Endothelial cell of umbilical vein (primary cell): ENCODE measurements around the gene TH. TPM values are rescaled to one million over a fixed set of nuclear protein-coding genes. Genes with fewer than 3 reads are reported as not detected.

ENCODE experiments used
- BruUV-seq: library from RNA; stranded (reverse); fragments of 400-500 nt; replicated peaks from 2 replicates; lab custom pipeline; 2021; lab: Mats Ljungman, UMichigan
- CTCF ChIA-PET: fragments of 300-600, 350-600 bp; sonication (Branson Sonifier 250); formaldehyde crosslinking; loops from one replicate; lab custom pipeline; 2021; ENCODE audit warnings: antibody characterized with exemption, inconsistent platforms; lab: Charles Lee
- POLR2A ChIA-PET: fragments of 300-600, 350-600 bp; sonication (Branson Sonifier 250); formaldehyde crosslinking; loops from one replicate; lab custom pipeline; 2021; ENCODE audit warnings: antibody characterized with exemption, inconsistent platforms; lab: Charles Lee
- DNase-seq: peaks from one replicate; pipeline ENCODE4 v3.0.0-alpha.2; 2011; ENCODE audit warnings: low read depth, low spot score
- FAIRE-seq: peaks from 2 replicates; lab custom pipeline; 2011; peaks lifted over from hg19 to GRCh38; lab: Jason Lieb, UNC
- H2AFZ ChIP-seq: 2 replicates; pipeline ENCODE4 v1.6.0; 2012; ENCODE audit warnings: low read depth, low read length, control low read depth, inconsistent platforms
- H3K27ac ChIP-seq: 2 replicates; pipeline ENCODE4 v1.5.1; 2011; ENCODE audit warnings: low read depth, mild to moderate bottlenecking, control low read depth, low read length, moderate library complexity; ENCODE audit not compliant: insufficient read depth
- H3K27me3 ChIP-seq, 2 experiments: 2 replicates each; pipeline versions ENCODE4 v1.6.0 to v1.6.1; 2011; ENCODE audit warnings: low read length in 2 of 2, mixed read lengths in 1 of 2; ENCODE audit not compliant: control insufficient read depth in 2 of 2, insufficient read depth in 2 of 2
- H3K36me3 ChIP-seq, 2 experiments: 2 replicates in 1 of 2; 3 replicates in 1 of 2; pipeline ENCODE4 v1.5.1; 2011; ENCODE audit warnings: low read length in 2 of 2, mild to moderate bottlenecking in 1 of 2, moderate library complexity in 1 of 2; ENCODE audit not compliant: control insufficient read depth in 2 of 2, insufficient read depth in 2 of 2; ENCODE audit errors: extremely low read depth in 1 of 2
- H3K4me1 ChIP-seq: 3 replicates; pipeline ENCODE4 v1.5.1; 2011; ENCODE audit warnings: mild to moderate bottlenecking, low read length; ENCODE audit not compliant: control insufficient read depth, insufficient read depth; ENCODE audit errors: extremely low read depth
- H3K4me2 ChIP-seq: 2 replicates; pipeline ENCODE4 v1.6.1; 2011; ENCODE audit warnings: low read length, control low read depth, mixed read lengths; ENCODE audit not compliant: insufficient read depth
- H3K4me3 ChIP-seq, 3 experiments: fragments of 200-600 bp in 1 of 3; sonication (generic), shearing (Covaris generic) in 1 of 3; replicated peaks in 1 of 3; 2 replicates each; pipeline ENCODE4 v1.5.1; 2011 to 2016; ENCODE audit warnings: control low read depth in 3 of 3, low read length in 3 of 3, mild to moderate bottlenecking in 2 of 3, inconsistent platforms in 1 of 3, low read depth in 1 of 3, moderate library complexity in 1 of 3; ENCODE audit not compliant: insufficient read depth in 1 of 3
- H3K79me2 ChIP-seq: 2 replicates; pipeline ENCODE4 v1.6.0; 2012; ENCODE audit warnings: low read length, inconsistent platforms; ENCODE audit not compliant: control insufficient read depth, insufficient read depth
- H3K9ac ChIP-seq: replicated peaks from 2 replicates; pipeline ENCODE3; 2011; ENCODE audit warnings: low read length, control low read depth; ENCODE audit not compliant: insufficient read depth; ENCODE audit errors: extremely low read depth
- H3K9me1 ChIP-seq: replicated peaks from 3 replicates; pipeline ENCODE4 v1.6.0; 2011; ENCODE audit warnings: mild to moderate bottlenecking, low read length; ENCODE audit not compliant: control insufficient read depth, insufficient read depth; ENCODE audit errors: extremely low read depth
- H3K9me3 ChIP-seq: replicated peaks from 2 replicates; pipeline ENCODE4 v1.5.1; 2012; ENCODE audit warnings: low read length, inconsistent platforms; ENCODE audit not compliant: control insufficient read depth, insufficient read depth
- H4K20me1 ChIP-seq: replicated peaks from 2 replicates; pipeline ENCODE3; 2011; ENCODE audit warnings: mild to moderate bottlenecking, low read length; ENCODE audit not compliant: control insufficient read depth, insufficient read depth; ENCODE audit errors: extremely low read depth
- CTCF ChIP-seq, 2 donors: IDR thresholded peaks; 1 replicate in 1 of 2; 2 replicates in 1 of 2; pipeline ENCODE4 v1.5.1; 2011; ENCODE audit warnings: low read length in 2 of 2, mild to moderate bottlenecking in 2 of 2, moderate library complexity in 2 of 2, control low read depth in 1 of 2, inconsistent platforms in 1 of 2, low read depth in 1 of 2; ENCODE audit not compliant: insufficient read depth in 1 of 2; ENCODE audit errors: extremely low read depth in 1 of 2
- GATA2 ChIP-seq: IDR thresholded peaks from 2 replicates; pipeline ENCODE4 v1.7.0; 2011; ENCODE audit warnings: low read depth, mild to moderate bottlenecking, moderate library complexity, mixed read lengths, low read length; ENCODE audit not compliant: insufficient read length, insufficient read depth
- dilution Hi-C: fragments of 300-500 bp; cut with MboI; formaldehyde crosslinking; loops from one replicate; pipeline ENCODE4 v1.15.0; 2019; ENCODE audit warnings: low sequenced_read_pairs; ENCODE audit not compliant: extremely low pct_ligation_motif_present
- intact Hi-C: fragments of 100-400 bp; cut with micrococcal nuclease; formaldehyde crosslinking; loops from one replicate; pipeline ENCODE4 v1.10.0; 2022
- polyA plus RNA-seq, 4 experiments: library from polyadenylated mRNA; depleted of rRNA in 3 of 4; stranded (reverse) in 3 of 4; unstranded in 1 of 4; fragments of >200 nt; gene quantifications; 2 replicates each; pipeline versions ENCODE4 v1.2.1 to v1.2.3, GENCODE V29; 2011 to 2012; ENCODE audit warnings: missing spikeins in 1 of 4
- total RNA-seq: library from RNA; stranded (reverse); gene quantifications from 2 replicates; pipeline ENCODE4 v1.2.3, GENCODE V29; 2021

TH gene
- total and polyA plus RNA-seq, 2 donors (not counting 3 experiments of a cell fraction or from before 2014, with no cell fraction given), result not detected

DNA sequence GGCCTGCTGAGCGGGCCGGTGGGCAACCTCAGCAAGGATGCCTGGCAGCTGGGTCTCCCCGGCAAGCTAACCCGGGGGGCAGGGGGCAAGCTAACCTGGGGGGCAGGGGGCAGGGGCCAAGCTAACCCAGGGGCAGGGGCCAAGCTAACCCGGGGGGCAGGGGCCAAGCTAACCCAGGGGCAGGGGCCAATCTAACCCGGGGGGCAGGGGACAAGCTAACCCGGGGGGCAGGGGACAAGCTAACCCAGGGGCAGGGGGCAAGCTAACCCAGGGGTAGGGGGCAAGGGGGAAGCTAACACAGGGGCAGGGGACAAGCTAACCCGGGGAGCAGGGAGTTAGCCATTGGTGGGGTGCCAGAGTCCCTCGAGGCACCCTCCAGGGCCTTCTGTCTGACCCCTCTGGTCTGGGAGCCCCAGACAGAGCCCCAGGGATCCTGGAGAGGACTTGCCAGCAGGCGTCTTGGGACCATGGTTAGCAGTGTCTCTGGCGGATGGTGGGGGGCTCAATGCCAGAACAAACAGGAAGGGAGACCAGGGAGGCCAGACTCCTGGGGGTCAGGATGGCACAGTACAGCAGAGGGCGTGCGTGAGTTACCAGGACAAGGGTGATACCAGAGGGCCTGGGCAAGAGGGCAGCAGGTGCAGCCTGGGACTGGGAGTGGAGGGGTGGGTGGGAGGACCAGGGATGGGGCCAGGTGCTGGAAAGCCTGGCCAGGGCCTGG, 48.5 kb downstream of the TH start:
- intact Hi-C loops, result loop anchor here (1.0 kb wide), 1 partner anchor 46 kb away; no protein-coding TSS in a partner anchor
- DNase-seq, result peak; percentile 38

More for the DNA sequence above, 48.5 kb downstream of the TH start:
- Histone ChIP-seq H3K9me3 (no peaks in the 10 kb centered on the region), H3K9ac (no peak overlapping the region), H3K27me3 (peaks cover 0 to 4% of the 10 kb centered on the region in 2 experiments), H3K4me3 (no peak overlapping the region), H3K36me3 (no peaks in the 10 kb centered on the region), H3K27ac (no peak overlapping the region), H3K4me1 (no peaks in the 10 kb centered on the region), H3K9me1 (no peaks in the 10 kb centered on the region), H3K79me2 (no peaks in the 10 kb centered on the region), H4K20me1 (no peaks in the 10 kb centered on the region), H3K4me2 (no peak overlapping the region), H2AFZ (no peak overlapping the region)
- FAIRE-seq, result no peak
- POLR2A ChIA-PET, result interaction anchor here (0.9 kb wide), 1 partner anchor 26 kb away, joined by 4 read pairs; no protein-coding TSS in a partner anchor
- CTCF ChIA-PET, result interaction anchor here (1.4 kb wide), 1 partner anchor 470 kb away, joined by 3 read pairs; no protein-coding TSS in a partner anchor
- dilution Hi-C loops, result no loop called here
- TF ChIP-seq CTCF (IDR thresholded peaks at IDR 0.05; ENCODE audit: extremely low read depth in 1 of 2, insufficient read depth in 1 of 2, low read depth in 1 of 2, low read length in 2 of 2), result peak in 1 of 2 donors; percentile 29
- no peak for TF ChIP-seq GATA2
- BruUV-seq, result no TSS peak
